Dedifferentiated amniotic fluid mesenchymal stem cell (primary cell): ENCODE measurements around the gene PURA.
A peak's percentile ranks its signal among the peaks of the same experiment; 100 is the strongest.

Experiments used
- DNase-seq: peaks from one replicate; pipeline ENCODE4 v3.0.0-alpha.2; 2016; ENCODE audit errors: extremely low spot score

Gene PURA

DNA sequence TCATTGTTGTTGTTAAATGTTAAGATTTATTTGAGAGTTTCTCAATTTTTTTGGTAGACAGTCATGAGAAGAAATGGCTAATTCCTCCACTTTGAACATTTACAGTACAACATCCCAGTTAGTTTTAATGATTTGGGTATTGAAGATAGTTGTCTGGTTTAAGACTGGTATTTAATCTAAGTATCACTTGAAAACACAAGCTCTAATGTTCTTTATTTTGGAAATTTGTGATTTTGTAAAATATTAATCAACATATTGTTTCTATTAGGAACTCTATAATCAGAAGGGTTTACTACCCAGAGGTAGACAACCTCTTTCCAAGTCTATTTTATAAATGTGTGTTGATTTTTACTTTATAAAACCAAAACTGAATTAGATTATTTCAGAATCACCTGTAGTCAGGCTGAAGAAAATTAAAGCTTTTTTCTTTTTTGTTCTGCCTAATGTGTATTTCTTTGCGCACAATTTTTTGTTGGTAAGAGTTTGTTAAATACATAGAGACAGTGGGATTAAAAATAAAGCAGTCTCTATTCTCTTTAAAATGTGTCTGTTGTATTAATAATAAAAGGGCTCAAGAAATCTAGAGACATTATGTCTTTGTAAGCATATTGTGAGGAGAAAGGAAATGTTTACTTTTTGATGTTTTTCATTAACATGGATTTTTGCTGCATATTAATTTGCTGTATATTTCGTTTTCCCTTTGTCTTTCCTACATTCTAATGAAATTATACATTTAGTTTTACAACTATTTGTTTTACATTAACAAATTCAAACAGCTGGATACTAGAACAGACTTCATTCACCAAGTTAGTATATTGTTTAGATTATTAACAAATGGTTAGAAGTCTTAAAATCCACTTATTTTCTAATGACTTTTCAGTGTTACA, 3.9 kb upstream of the PURA start:
- DNase-seq: no peak

DNA sequence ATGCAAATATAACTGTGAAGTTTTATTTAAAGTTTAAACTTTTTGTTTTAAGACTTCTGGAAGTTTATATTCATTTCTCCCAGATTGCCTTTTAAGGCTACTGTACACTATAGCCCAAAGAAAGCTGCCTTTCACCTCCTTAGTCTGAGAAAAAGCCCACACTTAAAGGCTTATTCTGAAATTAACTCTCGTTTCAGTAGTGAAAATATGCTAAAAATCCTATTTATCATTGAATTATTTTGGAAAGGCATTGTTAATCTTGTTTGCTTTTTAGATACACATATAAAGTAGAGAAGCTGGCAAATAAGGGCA, 3.3 kb upstream of the PURA start:
- DNase-seq: no peak

DNA sequence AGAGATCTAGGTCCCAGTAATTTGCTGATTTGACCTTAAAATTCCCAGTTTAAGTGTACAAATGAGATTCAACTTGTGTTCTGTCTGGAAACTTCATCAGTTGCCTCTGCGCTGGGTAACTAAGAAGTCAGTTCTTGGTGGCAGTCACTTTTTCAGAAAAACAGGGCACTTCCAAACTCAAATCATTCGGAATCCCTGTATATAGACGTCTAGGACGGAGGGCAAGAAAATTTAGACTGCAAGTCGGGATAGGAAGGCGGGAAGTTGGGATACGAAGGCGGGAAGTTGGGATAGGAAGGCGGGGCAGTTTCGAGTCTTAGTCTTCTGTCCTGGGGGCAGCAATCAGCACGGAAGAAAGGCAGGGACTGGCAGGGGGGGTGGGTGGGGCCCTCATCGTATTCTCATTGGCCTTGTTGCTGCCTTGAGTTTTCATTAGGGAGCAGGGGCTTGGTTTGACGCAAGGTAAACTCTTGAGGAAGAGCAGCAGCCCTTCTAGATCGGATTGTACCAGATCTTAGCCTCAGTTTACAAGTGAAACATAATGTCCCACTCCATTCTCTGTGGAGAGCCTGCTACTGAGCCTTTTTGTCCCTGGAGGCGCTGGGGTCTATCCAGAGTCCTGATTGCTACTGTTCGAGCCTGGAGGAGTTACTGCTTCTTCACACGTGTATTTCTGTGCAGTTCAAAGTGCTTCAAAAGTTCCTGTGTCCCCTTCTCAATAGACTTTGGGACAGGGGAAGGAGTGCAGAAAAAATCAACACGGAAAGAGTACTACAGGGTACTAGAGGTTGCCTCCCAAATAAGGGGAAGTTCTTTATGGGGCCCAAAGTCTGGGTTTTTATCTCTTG, 2.7 kb upstream of the PURA start:
- no peak for DNase-seq

DNA sequence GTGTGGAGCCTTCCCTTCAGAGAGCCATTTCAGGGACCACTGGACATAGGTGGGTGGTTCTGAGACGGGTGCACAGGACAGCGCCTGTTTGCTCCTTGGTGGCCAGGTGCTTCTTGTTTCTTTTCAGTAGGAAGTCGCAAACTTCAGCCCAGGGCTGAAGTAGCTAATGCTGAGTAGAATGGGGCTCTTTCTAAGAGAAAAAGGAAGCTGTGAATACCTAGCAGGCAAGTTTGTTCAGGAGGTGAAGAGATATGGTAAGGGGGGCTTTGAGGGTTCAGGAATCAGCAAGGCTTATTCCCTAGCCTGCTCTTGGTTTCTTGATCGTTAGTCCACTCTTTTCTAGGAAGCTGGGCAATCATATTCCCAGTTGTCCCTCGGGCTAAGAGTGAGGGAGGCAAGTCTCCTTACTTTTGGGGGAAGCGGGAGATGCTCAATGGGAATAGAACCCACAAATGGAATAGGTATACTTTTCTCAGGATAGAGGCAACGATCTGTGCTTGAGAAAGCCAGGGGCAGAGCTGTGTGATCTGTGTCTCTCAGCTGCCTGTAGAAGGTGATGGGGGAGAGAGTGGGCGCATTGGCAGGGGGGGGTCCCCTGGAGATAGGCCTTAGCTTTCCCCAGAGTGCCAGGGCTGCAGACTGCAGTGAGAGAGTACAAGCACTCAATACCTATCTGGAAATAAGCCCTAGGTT, 1.9 kb upstream of the PURA start:
- no peak for DNase-seq

DNA sequence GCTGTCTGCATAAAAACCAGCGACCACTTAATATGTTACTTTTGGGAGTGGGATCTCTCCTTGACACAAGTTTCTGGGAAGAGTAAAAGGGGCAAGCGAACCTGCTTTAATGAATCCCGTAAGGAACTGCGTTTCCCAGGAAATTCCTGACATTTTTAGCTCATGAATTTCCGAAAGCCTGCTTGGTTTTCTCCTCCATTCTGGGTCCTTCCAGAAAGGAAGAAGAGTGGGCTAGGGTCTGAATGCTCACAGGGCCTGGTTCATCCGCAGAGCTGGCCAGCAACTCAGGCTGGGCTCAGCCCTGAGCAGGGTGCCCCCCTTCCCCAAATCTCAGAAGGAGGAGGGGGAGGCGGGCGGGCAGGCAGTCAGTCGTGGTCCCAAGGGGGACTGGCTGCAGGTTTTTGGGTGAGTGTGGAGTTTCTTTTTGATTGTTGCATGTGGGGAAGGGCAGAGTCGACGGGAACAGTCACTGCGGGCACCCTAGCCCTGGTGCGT, 1.2 kb upstream of the PURA start:
- DNase-seq: no peak

DNA sequence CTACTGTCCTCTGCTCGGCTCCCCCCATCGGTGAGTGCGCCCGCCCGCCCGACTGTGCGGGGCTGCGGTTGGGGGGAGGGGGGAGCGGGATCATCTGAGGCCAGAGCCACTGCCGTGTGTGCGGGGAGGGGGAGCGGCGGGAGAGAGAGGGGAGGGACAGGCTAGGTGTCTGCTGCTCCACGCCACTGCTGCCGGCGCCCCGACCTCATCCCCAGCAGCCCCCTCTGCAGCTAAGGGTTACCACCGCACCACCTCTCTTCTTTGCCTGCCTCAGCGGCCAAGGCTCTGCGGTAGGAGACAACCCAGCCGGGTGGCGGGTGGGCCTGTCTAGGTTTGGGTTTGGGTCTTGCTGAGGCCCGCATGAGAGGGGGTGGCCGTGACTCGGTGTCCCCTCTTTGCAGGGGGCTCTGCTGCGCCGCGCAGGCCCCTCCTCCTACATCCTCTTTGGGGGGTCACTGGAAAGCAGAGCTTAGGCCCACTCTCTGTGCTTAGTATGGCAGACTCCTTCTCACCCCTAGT, 670 bp upstream of the PURA start:
- DNase-seq: no peak

DNA sequence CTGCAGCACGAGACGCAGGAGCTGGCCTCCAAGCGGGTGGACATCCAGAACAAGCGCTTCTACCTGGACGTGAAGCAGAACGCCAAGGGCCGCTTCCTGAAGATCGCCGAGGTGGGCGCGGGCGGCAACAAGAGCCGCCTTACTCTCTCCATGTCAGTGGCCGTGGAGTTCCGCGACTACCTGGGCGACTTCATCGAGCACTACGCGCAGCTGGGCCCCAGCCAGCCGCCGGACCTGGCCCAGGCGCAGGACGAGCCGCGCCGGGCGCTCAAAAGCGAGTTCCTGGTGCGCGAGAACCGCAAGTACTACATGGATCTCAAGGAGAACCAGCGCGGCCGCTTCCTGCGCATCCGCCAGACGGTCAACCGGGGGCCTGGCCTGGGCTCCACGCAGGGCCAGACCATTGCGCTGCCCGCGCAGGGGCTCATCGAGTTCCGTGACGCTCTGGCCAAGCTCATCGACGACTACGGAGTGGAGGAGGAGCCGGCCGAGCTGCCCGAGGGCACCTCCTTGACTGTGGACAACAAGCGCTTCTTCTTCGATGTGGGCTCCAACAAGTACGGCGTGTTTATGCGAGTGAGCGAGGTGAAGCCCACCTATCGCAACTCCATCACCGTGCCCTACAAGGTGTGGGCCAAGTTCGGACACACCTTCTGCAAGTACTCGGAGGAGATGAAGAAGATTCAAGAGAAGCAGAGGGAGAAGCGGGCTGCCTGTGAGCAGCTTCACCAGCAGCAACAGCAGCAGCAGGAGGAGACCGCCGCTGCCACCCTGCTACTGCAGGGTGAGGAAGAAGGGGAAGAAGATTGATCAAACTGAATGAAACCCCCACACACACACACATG, 654 bp downstream of the PURA start:
- peak; percentile 35 for DNase-seq

DNA sequence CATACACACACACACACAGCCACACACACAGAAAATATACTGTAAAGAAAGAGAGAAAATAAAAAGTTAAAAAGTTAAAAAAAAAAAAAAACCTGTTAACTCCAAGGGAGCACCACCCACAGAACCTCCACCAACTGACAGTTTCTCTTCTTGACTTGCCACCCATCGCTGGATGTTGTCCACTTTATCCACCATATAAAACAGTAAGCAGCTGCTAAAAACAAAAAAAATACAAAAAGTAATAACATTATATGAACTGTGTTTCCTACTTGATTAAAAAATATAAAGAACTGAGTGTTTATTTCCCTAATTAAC, 1.2 kb downstream of the PURA start:
- no peak for DNase-seq

DNA sequence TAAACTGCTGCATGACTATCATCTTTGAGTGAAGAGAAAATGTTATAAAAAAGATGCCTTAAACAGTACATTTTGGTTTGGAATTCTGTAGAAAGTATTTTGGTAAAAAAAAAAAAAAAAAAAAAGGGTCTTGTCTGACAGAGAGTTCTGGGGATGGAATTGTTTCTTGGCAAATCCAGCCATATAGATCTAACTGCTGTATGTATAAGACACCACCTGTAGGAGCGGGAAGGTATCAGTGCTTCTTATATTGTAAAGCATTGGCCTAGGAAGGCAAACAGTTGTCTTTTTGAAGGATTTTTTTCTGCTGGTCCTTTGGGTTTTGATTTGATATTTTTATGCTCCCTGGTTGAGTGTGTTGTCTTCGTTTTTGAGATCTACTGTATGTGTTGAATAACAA, 2.8 kb downstream of the PURA start:
- no peak for DNase-seq

DNA sequence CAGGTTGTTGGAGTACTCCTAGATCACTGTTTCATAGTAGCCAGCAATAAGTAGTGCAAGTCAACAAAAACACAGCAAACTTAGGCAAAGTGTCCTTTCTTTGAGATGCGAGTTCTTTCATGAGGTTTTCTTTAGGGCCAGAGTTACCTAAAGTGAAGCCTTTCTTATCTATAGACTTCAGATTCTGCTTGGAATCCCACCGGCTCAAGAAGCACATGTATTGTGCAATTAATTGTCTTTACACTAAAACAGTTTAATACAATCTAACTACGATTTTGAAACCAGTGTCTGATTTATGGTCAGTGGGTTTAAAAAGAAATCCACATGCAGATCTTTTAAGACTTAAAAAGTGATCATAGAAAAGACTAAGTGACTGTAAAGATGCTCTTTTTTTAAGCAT, 3.6 kb downstream of the PURA start:
- no peak for DNase-seq

DNA sequence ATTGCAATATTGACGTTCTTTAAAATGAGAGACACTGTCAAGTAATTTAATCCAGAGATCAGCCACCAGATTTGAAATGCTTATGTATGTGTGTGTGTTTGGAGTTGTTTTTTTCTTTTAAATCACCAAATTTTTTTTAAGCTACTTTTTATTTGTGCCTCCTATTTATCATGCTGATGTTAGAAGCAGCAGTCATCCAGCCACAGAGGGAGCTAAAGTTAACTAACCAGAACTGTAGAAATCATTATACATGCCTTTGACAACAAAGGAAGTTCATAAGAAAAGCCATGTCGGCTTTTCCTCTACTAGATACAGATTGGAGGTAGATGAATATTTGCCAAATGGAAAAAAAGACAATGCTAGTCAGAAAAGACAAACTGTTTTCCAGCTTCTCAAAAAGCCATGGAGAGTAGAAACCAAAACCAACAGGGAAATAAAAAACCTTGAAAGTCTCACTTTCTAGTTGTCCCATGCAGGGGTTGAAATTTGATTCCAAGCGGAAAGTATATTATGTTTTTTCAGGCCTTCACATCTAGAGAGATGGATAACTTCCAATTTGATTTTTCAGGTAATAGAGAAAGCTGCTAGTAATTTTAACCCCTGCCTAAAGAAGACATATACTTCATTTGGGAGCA, 4.5 kb downstream of the PURA start:
- DNase-seq: no peak

DNA sequence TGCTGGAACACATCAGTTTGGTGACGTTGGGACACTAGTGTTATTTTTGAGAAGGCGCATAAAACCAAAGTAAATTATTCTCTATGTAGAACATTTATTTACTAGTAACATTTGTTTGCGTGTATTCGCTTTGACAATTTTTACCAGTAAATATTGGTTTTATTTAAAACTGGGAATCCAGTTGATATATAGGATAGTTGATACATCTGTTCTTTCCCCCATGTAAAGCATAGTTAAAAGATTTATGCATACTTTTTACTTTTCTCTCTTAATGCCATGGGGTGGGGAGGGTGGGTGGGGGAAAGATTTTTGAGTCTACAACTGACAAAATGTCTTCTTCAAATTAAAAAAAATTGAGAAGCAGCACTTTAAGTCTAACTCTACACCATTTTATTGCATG, 11.7 kb downstream of the PURA start, which contains the start of gene IGIP:
TSS of gene IGIP (plus strand) at position 301 of the 400 bp plus-strand sequence. CDS start 2,540 bp downstream, outside the sequence.
- DNase-seq: no peak

DNA sequence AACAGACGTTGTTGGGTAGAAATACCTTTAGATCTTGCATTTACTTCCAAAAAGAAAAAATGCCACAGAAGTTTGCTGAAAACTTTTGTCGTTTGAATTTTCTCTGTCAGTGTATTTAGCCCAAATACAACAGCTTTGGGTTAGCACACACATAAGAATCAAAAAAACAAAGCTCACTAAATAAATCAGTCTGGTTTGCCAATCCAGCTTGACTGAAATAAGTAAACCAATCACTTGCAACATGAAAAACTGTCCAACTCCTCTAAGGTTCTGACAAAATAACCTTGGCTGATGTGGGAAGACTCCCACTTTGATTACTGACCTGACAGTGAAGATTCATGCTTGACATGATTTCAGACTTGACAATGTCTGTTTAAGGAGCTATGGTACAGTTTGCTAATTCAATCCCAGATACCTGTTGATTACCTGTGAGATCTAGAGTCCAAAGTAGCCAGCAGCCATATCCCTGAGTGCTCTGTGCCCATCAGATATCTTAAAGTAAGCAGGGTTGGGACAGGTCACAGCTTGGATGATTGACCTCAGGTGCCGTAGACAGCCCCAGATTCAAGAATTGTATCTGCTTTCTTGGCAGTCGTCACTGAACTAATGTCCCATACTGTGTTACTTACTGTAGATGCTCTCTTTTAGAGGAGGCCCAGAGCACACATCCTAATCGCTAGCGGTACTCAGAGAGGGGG, 12.6 kb downstream of the PURA start:
- no peak for DNase-seq

DNA sequence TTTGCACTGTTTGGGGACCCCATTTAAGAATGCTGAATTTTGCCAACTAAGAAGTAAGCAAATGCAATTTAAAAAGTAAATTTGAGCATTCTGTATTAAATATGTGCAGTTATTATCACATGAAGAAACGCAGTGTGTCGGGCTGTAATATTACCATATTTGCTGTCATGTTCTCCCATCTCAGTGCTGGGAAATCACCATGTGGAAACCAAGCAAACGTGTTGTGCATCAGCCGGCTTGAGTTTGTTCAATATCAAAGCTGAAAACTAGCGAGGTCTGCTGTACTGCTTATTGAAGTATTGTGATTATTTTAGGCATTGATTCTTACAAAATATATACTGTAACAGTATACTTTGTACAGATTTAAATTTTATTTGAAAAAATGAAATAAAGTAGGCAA, 14.5 kb downstream of the PURA start:
- DNase-seq: no peak

DNA sequence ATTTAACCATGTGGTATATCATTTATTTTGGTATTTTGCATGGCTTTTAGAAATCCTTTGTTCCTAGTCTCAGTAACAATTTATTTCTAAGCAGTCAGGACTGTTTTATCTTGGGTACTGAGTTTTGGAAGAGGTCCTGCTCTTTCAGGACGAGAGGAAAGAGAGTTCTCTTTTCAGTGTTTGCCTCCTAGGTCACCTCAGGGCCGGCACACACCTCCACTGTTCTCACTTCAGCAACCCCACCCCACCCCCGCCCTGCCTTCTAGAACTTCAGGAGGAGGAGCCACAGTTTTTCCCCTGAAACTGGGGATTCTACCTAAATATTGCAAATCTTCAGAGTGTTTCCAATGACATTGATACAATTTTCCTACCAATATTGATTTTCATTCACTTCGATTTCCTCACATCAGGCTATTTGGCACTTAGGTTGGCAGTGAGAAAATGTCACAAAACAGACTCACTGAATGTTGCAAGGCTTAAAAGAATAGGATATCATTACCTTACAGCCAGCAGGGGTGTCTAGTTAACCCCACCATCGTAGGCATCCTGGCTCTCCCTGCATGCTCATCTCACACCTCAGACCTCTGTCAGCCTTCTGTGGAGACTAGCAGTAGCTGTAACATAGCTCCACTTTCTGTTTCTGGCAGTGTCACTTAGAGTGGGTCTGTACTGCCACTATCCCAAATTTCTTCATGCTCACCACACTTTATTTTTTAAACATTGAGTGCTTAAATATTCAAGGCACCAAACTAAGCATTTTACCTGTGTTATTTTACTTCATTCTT, 17.2 kb downstream of the PURA start:
- no peak for DNase-seq

DNA sequence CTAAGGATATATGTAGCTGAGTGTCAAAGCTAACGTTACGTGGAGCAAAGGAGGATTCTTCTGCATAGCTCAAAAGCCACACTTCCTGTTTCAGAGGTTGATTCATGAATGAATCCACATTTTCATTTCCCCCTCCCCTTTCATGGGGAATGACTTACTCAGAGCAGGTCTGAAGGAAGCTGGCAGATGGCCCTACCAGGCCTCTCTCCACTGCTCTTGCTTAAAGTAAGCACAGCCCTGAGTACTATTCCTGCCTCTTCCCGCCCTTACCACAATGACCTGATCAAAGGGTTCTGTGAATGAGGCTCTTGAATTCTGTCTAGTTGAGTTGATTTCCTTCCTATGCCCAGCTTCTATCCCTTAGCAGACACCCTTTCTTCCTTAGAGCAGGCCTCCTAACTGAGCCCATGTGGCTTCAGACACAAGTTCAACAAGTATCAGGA, 18.1 kb downstream of the PURA start:
- peak; percentile 65 for DNase-seq

DNA sequence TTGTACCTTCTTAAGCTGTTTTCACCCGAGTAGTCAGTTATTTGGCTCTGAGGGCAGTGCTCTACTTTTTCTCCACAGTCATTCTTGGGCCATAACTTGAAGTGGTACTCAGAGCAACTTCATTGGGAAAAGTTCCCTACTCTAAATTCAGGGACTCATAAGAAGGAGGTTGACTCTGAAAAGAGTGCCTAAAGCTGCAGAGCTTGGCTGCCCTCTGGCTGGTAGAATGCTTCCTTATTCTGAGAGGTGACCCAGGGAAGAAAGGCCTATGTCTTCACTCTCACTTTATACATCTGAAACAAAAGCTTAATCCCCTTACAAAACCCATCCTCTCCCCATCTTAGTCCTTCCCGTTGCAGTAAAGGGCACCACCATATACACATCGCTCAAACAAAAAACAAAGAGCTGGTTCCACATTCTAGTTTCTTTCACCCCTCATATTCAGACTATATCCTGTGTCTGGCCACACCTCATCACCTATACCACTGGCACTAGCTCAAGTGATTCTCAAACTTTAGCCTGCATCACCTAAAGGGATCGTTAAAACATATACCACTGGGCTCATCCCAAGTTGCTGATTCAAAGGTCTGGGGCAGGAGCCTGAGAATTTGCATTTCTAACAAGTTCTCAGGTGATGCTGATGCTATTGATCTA, 19.7 kb downstream of the PURA start:
- no peak for DNase-seq

DNA sequence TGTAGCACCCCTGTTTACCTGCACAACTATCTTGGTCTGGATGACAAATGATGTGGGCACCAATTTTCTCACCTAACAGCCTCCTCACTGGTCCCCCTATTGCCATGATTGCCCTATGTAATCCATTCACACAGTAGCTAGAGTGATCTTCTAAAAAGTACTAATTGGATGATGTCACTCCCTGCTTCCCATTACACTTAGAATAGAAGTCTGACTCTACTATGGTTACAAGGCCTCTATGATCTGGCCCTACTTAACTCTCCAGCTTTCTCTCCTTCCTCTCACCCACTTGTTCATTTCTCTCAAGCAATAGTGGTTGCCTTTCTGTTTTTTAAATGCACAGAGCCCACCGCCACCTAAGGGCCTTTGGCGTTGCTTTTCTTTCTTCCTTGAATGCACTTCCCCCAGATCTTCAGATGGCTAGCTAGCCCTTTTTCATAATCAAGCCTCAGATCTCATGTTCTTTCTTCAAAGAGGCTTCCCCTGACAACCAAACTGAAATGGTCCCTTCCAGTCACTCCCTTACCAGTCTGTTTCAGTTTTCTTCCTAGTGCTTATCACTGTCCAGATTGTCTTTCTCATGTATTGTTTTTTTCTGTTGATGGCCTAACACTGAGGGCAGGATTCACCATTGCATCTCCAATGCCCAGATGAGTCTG, 20.5 kb downstream of the PURA start:
- DNase-seq: no peak
